ENCODE results near the gene ACOT7. TPM values are rescaled to one million over a fixed set of nuclear protein-coding genes. Genes with fewer than 3 reads are reported as not detected.
A peak's percentile ranks its signal among the peaks of the same experiment; 100 is the strongest.

ACOT7 gene
- total and polyA plus RNA-seq, 5 experiments from 2014 or later, result 4.3 to 9.4 (median 5.6) TPM

DNA sequence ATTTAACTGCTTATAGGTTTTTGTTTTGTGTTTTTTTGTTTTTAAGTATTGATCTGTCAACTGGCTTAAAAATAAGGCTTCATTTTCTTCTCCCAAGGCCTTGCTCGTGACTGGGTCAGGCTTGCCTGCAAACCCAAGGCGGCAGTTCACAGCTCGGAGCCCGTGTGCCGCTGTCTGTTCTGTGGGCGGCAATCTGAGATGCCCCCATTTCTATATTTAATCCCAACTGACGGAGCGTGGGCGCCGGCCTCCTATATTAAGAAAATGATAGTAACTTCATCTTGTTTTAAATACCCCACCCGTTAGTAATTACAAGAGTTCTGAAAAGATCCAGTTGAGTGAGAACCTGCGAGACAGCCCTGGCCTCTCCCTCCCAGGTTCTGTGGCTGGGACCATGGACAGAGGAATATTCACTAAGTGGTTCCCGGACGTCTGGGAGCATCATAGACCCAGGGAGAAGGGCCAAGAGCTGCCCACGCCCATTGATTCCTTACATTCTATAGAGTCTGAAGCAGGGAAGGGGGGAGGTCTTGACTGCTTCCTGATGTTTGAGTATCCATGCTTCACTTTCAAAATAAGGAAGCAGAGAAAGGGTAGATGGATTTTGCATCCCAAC lies 90.1 kb downstream of the ACOT7 start:
- peaks cover 0 to 6% (median 3%) of the 10 kb centered on the region in 3 donors for H3K36me3 Mint-ChIP-seq
- H3K27me3 Mint-ChIP-seq, result no peaks in the 10 kb centered on the region
- DNase-seq, result no peak
- POLR2A ChIA-PET, result interaction anchor here (0.7 kb wide), 1 partner anchor 290 kb away, joined by 3 read pairs; no protein-coding TSS in a partner anchor
- H3K9me3 Mint-ChIP-seq, result no peaks in the 10 kb centered on the region
- H3K27ac Mint-ChIP-seq, result no peak overlapping the region
- ATAC-seq, result no peak
- peaks cover 0 to 4% (median 0%) of the 10 kb centered on the region in 4 donors for H3K4me1 Mint-ChIP-seq
- H3K4me3 Mint-ChIP-seq, result no peak overlapping the region

DNA sequence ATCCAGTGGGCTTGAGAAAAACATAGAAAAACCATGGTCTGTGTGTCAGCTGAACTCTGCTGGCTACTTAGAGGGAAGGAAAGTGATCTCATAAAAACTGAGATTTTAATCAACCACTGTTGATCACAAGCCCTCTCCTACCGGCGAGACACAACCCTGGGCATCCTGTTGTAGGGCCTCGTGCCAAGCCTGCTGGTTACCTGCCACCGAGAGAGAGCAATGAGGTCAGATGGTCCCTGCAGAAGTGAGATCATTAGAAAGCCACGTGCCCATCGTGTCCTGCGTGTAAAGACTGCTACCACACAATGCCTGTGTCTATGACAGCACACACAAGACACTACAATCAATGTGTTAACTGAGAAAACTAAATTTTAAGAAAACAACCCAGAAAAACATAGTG lies 91.0 kb downstream of the ACOT7 start:
- Mint-ChIP-seq H3K27me3 (no peaks in the 10 kb centered on the region), H3K9me3 (no peaks in the 10 kb centered on the region), H3K36me3 (peaks cover 0 to 6% (median 3%) of the 10 kb centered on the region in 3 donors), H3K27ac (no peak overlapping the region), H3K4me1 (peaks cover 0 to 4% (median 0%) of the 10 kb centered on the region in 4 donors), H3K4me3 (no peak overlapping the region)
- POLR2A ChIA-PET, result no interaction called here
- ATAC-seq (no peak), DNase-seq (no peak)

- DNase-seq (no peak), ATAC-seq (no peak)
- Mint-ChIP-seq H3K27me3 (no peaks in the 10 kb centered on the region), H3K4me3 (no peak overlapping the region), H3K9me3 (no peaks in the 10 kb centered on the region), H3K27ac (no peak overlapping the region), H3K36me3 (peaks cover 0 to 3% (median under 1%) of the 10 kb centered on the region in 3 donors), H3K4me1 (peaks cover 0 to 4% (median 0%) of the 10 kb centered on the region in 4 donors)
- POLR2A ChIA-PET, result no interaction called here
Measured at GRCh38 chr1:6301526-6301925, 92.0 kb downstream of the ACOT7 start.

- Mint-ChIP-seq H3K27me3 (no peaks in the 10 kb centered on the region), H3K9me3 (no peaks in the 10 kb centered on the region), H3K36me3 (no peaks in the 10 kb centered on the region), H3K4me3 (no peak overlapping the region), H3K27ac (peak overlapping the region in 1 of 10 donors; percentile 6), H3K4me1 (peaks cover 0 to 4% (median under 1%) of the 10 kb centered on the region in 4 donors)
- ATAC-seq, result no peak
- DNase-seq, result no peak
- POLR2A ChIA-PET, result no interaction called here
Measured at GRCh38 chr1:6300342-6301048, 93.1 kb downstream of the ACOT7 start.

DNA sequence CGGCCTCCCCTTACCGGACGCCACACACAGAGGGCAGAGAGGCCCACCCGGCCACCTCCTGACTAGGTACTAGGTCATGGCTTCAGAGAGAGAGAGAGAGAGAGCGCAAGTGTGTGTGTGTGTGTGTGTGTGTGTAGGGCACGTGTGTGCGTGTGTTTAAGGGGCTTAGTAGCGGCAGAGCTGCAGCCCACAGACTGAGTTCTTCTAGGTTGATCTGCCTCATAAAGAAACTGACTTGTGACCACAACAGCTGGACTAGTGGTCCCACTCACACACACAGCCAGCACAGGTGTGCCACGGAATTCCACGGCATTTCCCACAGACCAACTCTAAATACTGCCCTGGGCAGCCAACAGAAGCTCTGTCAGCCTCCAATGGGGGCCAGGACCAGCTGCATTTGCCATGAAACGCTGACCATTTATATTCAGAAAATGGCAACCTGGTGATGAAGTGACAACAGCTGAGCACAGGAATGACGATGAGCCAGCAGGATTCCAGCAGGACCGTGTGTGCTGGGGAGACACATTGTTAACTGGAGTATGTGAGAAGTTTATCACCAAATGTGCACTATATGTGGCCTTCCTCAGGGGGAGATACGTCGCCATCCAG lies 93.9 kb downstream of the ACOT7 start:
- peaks cover 0 to 3% (median 0%) of the 10 kb centered on the region in 3 donors for H3K36me3 Mint-ChIP-seq
- H3K4me3 Mint-ChIP-seq, result no peak overlapping the region
- no peaks in the 10 kb centered on the region for H3K27me3 Mint-ChIP-seq
- POLR2A ChIA-PET, result no interaction called here
- DNase-seq (no peak), ATAC-seq (no peak)
- H3K4me1 Mint-ChIP-seq, result peaks cover 0 to 9% (median 4%) of the 10 kb centered on the region in 4 donors
- no peak overlapping the region for H3K27ac Mint-ChIP-seq
- H3K9me3 Mint-ChIP-seq, result no peaks in the 10 kb centered on the region

- Mint-ChIP-seq H3K27me3 (no peaks in the 10 kb centered on the region), H3K9me3 (no peaks in the 10 kb centered on the region), H3K27ac (no peak overlapping the region), H3K4me1 (peaks cover 0 to 15% (median 6%) of the 10 kb centered on the region in 4 donors), H3K4me3 (no peak overlapping the region), H3K36me3 (peaks cover 0 to 6% (median 4%) of the 10 kb centered on the region in 3 donors)
- POLR2A ChIA-PET, result no interaction called here
- DNase-seq (no peak), ATAC-seq (no peak)
Measured at GRCh38 chr1:6298940-6299465, 94.6 kb downstream of the ACOT7 start.

- POLR2A ChIA-PET, result no interaction called here
- Mint-ChIP-seq H3K27ac (peak overlapping the region in 1 of 10 donors; percentile 49), H3K4me1 (peaks cover 0 to 16% (median 7%) of the 10 kb centered on the region in 4 donors), H3K9me3 (no peaks in the 10 kb centered on the region), H3K36me3 (peaks cover 0 to 9% (median 5%) of the 10 kb centered on the region in 3 donors), H3K4me3 (no peak overlapping the region), H3K27me3 (no peaks in the 10 kb centered on the region)
- ATAC-seq (no peak), DNase-seq (no peak)
Measured at GRCh38 chr1:6298530-6298929, 95.0 kb downstream of the ACOT7 start.

DNA sequence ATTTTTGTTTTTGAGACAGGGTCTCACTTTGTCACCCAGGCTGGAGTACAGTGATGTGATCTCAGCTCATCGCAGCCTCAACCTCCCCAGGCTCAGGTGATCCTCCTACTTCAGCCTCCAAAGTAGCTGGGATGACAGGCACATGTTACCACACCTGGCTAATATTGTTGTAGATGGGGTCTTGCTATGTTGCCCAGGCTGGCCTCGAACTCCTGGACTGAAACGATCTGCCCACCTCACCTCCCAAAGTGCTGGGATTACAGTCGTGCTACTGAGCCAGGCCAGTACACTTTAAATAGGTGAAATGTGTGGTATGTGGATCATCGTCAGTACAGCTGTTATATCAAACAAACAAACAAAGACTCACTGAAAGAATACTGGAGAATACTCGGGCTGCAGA lies 97.7 kb downstream of the ACOT7 start:
- H3K4me1 Mint-ChIP-seq, result peaks cover 0 to 16% (median 7%) of the 10 kb centered on the region in 4 donors
- H3K27ac Mint-ChIP-seq, result no peak overlapping the region
- no peaks in the 10 kb centered on the region for H3K27me3 Mint-ChIP-seq
- ATAC-seq, result no peak
- POLR2A ChIA-PET, result interaction anchor here (0.7 kb wide), 2 partner anchors 21 to 156 kb away, joined by 3 read pairs; no protein-coding TSS in a partner anchor
- peaks cover 0 to 15% (median 8%) of the 10 kb centered on the region in 3 donors for H3K36me3 Mint-ChIP-seq
- H3K4me3 Mint-ChIP-seq, result no peak overlapping the region
- H3K9me3 Mint-ChIP-seq, result no peaks in the 10 kb centered on the region
- no peak for DNase-seq

GRCh38 chr1:6294890-6295556 lies 98.5 kb downstream of the ACOT7 start:
- H3K27ac Mint-ChIP-seq, result peak overlapping the region in 5 of 10 donors; percentile 42 to 86 (median 58)

GRCh38 chr1:6294080-6294889 lies 99.3 kb downstream of the ACOT7 start:
- H3K27me3 Mint-ChIP-seq, result no peaks in the 10 kb centered on the region
- DNase-seq, result peak in 1 of 10 donors; percentile 4

More at GRCh38 chr1:6294890-6295556, 98.5 kb downstream of the ACOT7 start:
- H3K36me3 Mint-ChIP-seq, result peaks cover 0 to 15% (median 8%) of the 10 kb centered on the region in 3 donors
- no peaks in the 10 kb centered on the region for H3K9me3 Mint-ChIP-seq
- peak overlapping the region in 2 of 10 donors; percentile 34 to 36 for H3K4me3 Mint-ChIP-seq
- DNase-seq (peak in 1 of 10 donors; percentile 24), ATAC-seq (no peak)
- H3K4me1 Mint-ChIP-seq, result peaks cover 0 to 16% (median 5%) of the 10 kb centered on the region in 4 donors
- no peaks in the 10 kb centered on the region for H3K27me3 Mint-ChIP-seq
- POLR2A ChIA-PET, result no interaction called here

GRCh38 chr1:6292102-6292501 lies 101.5 kb downstream of the ACOT7 start:
- no peak overlapping the region for H3K4me3 Mint-ChIP-seq
- ATAC-seq, result no peak
- no peaks in the 10 kb centered on the region for H3K27me3 Mint-ChIP-seq
- H3K36me3 Mint-ChIP-seq, result peaks cover 0 to 15% (median 8%) of the 10 kb centered on the region in 3 donors
- DNase-seq, result no peak
- POLR2A ChIA-PET, result no interaction called here
- peak overlapping the region in 1 of 10 donors; percentile 36 for H3K27ac Mint-ChIP-seq
- H3K4me1 Mint-ChIP-seq, result peaks cover 0 to 20% (median 5%) of the 10 kb centered on the region in 4 donors
- no peaks in the 10 kb centered on the region for H3K9me3 Mint-ChIP-seq

More at GRCh38 chr1:6294080-6294889, 99.3 kb downstream of the ACOT7 start:
- peaks cover 0 to 16% (median 5%) of the 10 kb centered on the region in 4 donors for H3K4me1 Mint-ChIP-seq
- no peaks in the 10 kb centered on the region for H3K9me3 Mint-ChIP-seq
- no peak for ATAC-seq
- peak overlapping the region in 2 of 10 donors; percentile 34 to 36 for H3K4me3 Mint-ChIP-seq
- H3K36me3 Mint-ChIP-seq, result peaks cover 0 to 15% (median 8%) of the 10 kb centered on the region in 3 donors
- POLR2A ChIA-PET, result no interaction called here
- H3K27ac Mint-ChIP-seq, result peak overlapping the region in 5 of 10 donors; percentile 40 to 86 (median 58)

Data from naive thymus-derived CD8-positive, alpha-beta T cell (primary cell).